GM18873 (cell line): ENCODE measurements around the gene PDK4.
"Not testable (repeated sequence)": the region's sequence is repeated elsewhere in the genome, so short reads cannot be mapped to it uniquely, and the experiment has no call there.

Experiments
- ATAC-seq: cut with Tn5 transposase; IDR thresholded peaks from one replicate; pipeline ENCODE4 v1.9.1; 2021; ENCODE audit warnings: mild to moderate bottlenecking, moderate library complexity, moderate number of reproducible peaks; ENCODE audit not compliant: unreplicated experiment, low FRiP score

PDK4 gene

GRCh38 chr7:95578299-95578855 lies 17.9 kb downstream of the PDK4 start:
- ATAC-seq = no peak

GRCh38 chr7:95577137-95577536 lies 19.2 kb downstream of the PDK4 start:
- ATAC-seq = no peak

GRCh38 chr7:95569720-95570119 lies 26.6 kb downstream of the PDK4 start:
- ATAC-seq = no peak

- no peak for ATAC-seq
Measured at GRCh38 chr7:95560674-95561073, 35.6 kb downstream of the PDK4 start.

GRCh38 chr7:95558864-95559263 lies 37.5 kb downstream of the PDK4 start:
- no peak for ATAC-seq

- no peak for ATAC-seq
Measured at GRCh38 chr7:95556777-95557176, 39.5 kb downstream of the PDK4 start.

GRCh38 chr7:95553939-95554338 lies 42.4 kb downstream of the PDK4 start:
- no peak for ATAC-seq

- not testable (repeated sequence) for ATAC-seq
Measured at GRCh38 chr7:95552010-95552926, 44.0 kb downstream of the PDK4 start.

- no peak for ATAC-seq
Measured at GRCh38 chr7:95550546-95550945, 45.8 kb downstream of the PDK4 start.

- no peak for ATAC-seq
Measured at GRCh38 chr7:95549818-95550529, 46.3 kb downstream of the PDK4 start.

- no peak for ATAC-seq
Measured at GRCh38 chr7:95547361-95548348, 48.7 kb downstream of the PDK4 start.

- no peak for ATAC-seq
Measured at GRCh38 chr7:95546647-95547046, 49.7 kb downstream of the PDK4 start.

GRCh38 chr7:95545673-95546072 lies 50.6 kb downstream of the PDK4 start:
- ATAC-seq = no peak

- ATAC-seq = no peak
Measured at GRCh38 chr7:95545007-95545615, 51.2 kb downstream of the PDK4 start.

- ATAC-seq = no peak
Measured at GRCh38 chr7:95544171-95544570, 52.1 kb downstream of the PDK4 start.

- ATAC-seq = no peak
Measured at GRCh38 chr7:95543312-95543711, 53.0 kb downstream of the PDK4 start.

GRCh38 chr7:95540366-95540765 lies 56.0 kb downstream of the PDK4 start:
- no peak for ATAC-seq

GRCh38 chr7:95539426-95539825 lies 56.9 kb downstream of the PDK4 start:
- no peak for ATAC-seq

- ATAC-seq = no peak
Measured at GRCh38 chr7:95537468-95537867, 58.8 kb downstream of the PDK4 start.
